ENCODE data around the gene ARHGAP12. TPM values are rescaled to one million over a fixed set of nuclear protein-coding genes. Genes with fewer than 3 reads are reported as not detected.

The ARHGAP12 gene
- total and polyA plus RNA-seq, 8 donors = 25.5 to 40.4 (median 37.3) TPM

DNA sequence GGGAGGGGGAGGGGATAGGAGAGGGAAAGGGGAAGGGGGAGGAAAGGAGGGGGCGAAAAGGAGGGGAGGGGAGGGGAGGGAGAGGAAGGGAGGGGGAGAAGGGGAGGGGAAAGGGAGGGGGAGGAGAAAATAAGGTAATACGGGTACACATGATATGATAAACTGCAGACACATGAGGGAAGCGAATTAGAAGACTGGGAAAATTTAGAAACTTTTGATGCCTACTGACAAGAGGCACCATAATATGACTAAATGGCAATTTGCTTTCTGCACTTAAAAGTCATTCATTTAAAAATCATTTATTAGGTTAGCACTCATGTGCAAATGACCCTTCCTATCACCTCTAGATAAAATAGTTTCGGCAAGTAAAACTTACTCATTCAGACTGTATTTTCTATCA lies 73.6 kb downstream of the ARHGAP12 start:
- DNase-seq (no peak), ATAC-seq (no peak)
- no peaks in the 10 kb centered on the region for H3K27me3 ChIP-seq
- peaks cover 0 to 13% of the 10 kb centered on the region in 2 donors for H3K36me3 ChIP-seq
- no peak overlapping the region for H3K27ac ChIP-seq
- intact Hi-C loops (cut with DNase I) = no loop called here
- TF ChIP-seq, protein P1, sequence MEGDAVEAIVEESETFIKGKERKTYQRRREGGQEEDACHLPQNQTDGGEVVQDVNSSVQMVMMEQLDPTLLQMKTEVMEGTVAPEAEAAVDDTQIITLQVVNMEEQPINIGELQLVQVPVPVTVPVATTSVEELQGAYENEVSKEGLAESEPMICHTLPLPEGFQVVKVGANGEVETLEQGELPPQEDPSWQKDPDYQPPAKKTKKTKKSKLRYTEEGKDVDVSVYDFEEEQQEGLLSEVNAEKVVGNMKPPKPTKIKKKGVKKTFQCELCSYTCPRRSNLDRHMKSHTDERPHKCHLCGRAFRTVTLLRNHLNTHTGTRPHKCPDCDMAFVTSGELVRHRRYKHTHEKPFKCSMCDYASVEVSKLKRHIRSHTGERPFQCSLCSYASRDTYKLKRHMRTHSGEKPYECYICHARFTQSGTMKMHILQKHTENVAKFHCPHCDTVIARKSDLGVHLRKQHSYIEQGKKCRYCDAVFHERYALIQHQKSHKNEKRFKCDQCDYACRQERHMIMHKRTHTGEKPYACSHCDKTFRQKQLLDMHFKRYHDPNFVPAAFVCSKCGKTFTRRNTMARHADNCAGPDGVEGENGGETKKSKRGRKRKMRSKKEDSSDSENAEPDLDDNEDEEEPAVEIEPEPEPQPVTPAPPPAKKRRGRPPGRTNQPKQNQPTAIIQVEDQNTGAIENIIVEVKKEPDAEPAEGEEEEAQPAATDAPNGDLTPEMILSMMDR (IDR thresholded peaks at IDR 0.05) = no peak
- H3K9me3 ChIP-seq = no peaks in the 10 kb centered on the region
- no peaks in the 10 kb centered on the region for H3K4me1 ChIP-seq
- no peak overlapping the region for H3K4me3 ChIP-seq

DNA sequence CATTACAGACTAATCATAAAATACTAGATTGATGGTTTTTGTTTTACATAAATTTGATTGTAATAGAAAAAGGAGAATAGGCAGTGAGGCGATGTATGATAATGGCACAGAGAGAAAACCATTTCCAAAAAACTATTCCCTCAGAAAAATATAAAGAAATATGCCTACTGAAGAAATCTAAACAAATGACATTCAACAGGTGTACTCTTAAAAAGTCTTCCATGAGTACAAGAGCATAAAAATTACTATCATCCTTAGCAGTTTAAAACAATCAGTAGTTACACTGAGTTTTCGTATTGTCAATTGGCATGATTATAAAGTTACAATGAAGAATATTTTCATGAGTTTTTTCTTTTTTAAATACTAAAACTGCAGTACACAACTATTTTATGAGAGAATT lies 75.0 kb downstream of the ARHGAP12 start:
- no peaks in the 10 kb centered on the region for H3K9me3 ChIP-seq
- H3K4me3 ChIP-seq = no peak overlapping the region
- no peak overlapping the region for H3K27ac ChIP-seq
- ATAC-seq (no peak), DNase-seq (no peak)
- intact Hi-C loops (cut with DNase I) = no loop called here
- H3K36me3 ChIP-seq = peaks cover 0 to 6% of the 10 kb centered on the region in 2 donors
- TF ChIP-seq, protein P1 (IDR thresholded peaks at IDR 0.05) = no peak
- no peaks in the 10 kb centered on the region for H3K27me3 ChIP-seq
- no peaks in the 10 kb centered on the region for H3K4me1 ChIP-seq

DNA sequence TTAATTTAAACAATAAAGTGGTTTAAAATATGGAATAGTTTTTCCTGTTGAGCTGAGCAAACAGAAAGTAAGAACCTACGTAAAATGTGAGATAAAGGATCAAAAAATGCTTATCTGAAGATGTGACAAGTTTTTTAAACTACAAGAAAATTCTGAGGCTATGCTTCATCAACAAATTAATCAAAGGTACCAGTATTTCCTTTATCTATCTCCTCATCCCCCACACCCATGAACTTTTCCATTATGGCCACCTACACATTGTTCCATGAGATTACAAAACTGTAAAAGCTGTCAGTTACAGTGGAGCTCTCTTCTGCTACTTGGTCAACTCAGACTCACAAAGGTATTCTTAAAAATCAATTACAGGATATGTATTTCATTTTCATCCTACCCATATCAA lies 77.4 kb downstream of the ARHGAP12 start:
- H3K36me3 ChIP-seq = no peaks in the 10 kb centered on the region
- DNase-seq (no peak), ATAC-seq (no peak)
- no peak overlapping the region for H3K27ac ChIP-seq
- TF ChIP-seq, protein P1 (IDR thresholded peaks at IDR 0.05) = no peak
- H3K9me3 ChIP-seq = no peaks in the 10 kb centered on the region
- no peak overlapping the region for H3K4me3 ChIP-seq
- intact Hi-C loops (cut with DNase I) = no loop called here
- H3K4me1 ChIP-seq = no peaks in the 10 kb centered on the region
- H3K27me3 ChIP-seq = no peaks in the 10 kb centered on the region

DNA sequence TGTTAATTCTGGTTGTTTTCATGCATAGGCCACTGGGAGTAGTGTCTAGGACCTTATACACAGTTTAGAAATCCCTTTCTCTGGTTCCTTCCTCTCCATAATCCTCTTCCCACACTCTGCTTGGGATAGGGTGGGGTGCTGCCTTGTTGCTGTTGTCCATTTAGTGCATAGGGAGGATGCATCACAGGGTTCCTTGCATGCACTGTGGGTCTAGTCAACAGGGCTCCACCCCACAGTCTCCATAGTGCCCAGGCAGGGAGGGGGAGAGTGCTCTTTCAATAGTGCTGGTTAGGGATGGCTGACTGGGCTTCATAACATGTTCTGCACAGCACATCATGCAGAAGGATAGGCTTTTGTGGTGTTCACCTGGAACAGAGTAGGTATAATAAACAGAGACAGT lies 81.1 kb downstream of the ARHGAP12 start:
- no peaks in the 10 kb centered on the region for H3K9me3 ChIP-seq
- no peaks in the 10 kb centered on the region for H3K27me3 ChIP-seq
- intact Hi-C loops (cut with DNase I) = no loop called here
- TF ChIP-seq, protein P1 (IDR thresholded peaks at IDR 0.05) = no peak
- no peak overlapping the region for H3K4me3 ChIP-seq
- ATAC-seq (no peak), DNase-seq (no peak)
- H3K36me3 ChIP-seq = no peaks in the 10 kb centered on the region
- no peaks in the 10 kb centered on the region for H3K4me1 ChIP-seq
- H3K27ac ChIP-seq = no peak overlapping the region

DNA sequence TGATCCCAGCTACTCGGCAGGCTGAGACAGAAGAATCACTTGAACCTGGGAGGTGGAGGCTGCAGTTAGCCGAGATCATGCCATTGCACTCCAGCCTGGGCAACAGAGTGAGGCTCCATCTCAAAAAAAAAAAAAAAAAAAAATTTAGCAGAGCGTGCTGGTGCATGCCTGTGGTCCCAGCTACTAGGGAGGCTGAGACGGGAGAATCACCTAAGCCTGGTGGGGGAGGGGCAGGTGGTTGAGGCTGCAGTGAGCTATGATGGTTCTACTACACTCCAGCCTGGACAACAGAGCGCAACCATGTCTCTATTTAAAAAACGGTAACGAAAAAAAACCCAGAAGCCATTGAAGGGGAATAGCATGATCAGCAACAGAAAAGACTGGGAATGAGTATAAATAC lies 89.9 kb downstream of the ARHGAP12 start:
- H3K4me3 ChIP-seq = no peak overlapping the region
- intact Hi-C loops (cut with DNase I) = no loop called here
- no peaks in the 10 kb centered on the region for H3K36me3 ChIP-seq
- H3K27ac ChIP-seq = no peak overlapping the region
- ATAC-seq (no peak), DNase-seq (no peak)
- H3K27me3 ChIP-seq = no peaks in the 10 kb centered on the region
- H3K4me1 ChIP-seq = no peaks in the 10 kb centered on the region
- H3K9me3 ChIP-seq = no peaks in the 10 kb centered on the region
- TF ChIP-seq, protein P1 (IDR thresholded peaks at IDR 0.05) = no peak

Data from left lung (tissue), 10 donors.